Measurements from ENCODE around the gene ATP13A4.

ATP13A4 gene

DNA sequence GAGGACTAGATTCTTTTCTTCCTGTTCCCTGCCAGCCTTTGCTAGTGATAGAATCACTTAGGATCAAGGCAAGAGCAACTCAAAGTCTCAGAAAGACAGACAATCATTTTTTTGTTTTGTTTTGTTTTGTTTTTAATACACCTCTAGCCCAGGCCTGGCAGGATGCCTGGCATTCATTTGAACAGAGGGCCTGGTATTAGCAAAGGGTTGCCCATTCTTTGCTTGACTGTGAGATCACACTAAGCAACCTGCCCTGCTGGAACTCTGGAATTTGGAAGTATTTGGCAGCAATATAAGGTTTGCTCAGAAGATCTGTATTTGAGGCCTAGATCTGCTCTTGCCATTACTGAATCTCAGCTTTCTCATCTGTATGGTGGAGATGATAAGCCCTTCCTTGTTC lies 154.4 kb downstream of the ATP13A4 start:
- no peak overlapping the region for H3K4me3 ChIP-seq (ENCODE audit: low read depth, low read length)

DNA sequence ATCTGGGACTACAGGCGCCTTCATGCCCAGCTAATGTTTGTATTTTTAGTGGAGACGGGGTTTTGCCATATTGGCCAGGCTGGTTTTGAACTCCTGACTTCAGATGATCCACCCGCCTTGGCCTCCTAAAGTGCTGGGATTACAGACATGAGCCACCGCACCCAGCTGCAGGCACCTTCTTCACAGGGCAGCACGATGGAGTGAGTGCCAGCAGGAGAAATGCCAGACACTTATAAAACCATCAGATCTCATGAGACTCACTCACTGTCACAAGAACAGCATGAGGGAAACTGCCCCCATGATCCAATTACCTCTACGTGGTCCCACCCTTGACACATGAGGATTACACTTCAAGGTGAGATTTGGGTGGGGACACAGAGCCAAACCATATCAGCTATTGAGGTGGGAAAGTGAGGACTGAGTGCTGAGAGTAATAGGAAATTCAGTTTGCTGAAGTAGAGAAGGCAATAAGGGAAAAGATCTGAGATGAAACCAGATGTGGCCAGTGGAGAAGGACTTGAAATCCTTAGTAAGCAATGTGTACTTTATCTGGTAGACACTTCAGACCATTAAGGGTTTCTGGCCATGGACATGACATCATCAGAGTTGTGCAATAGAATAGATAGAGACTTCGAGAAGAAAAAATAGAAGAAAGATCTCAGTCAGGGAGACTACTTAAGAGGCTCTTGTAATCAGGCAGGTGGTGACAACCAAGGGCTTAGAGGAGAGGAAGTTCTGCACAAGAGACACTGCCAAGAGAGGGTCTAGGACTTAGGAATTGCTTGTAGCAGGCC lies 158.0 kb downstream of the ATP13A4 start:
- H3K4me3 ChIP-seq (ENCODE audit: low read depth, low read length), result no peak overlapping the region

DNA sequence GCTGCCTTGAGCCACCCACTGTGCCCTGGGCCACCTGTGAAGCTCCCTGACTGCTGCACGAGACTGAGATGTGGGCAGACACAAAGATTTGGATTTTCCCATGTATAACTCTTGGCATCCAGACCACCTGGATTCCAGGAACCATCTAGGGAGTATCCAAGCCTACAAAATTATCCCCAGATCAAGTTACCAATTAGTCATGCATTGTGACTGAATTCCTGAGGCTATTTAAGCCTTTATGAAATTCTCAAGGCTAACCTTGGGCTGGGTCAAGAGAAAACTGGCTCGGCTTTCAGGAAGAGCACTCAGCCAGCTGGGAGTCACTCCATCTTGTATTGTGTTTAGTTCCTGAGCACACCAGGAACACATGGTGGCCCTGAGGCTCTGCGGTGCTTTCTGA lies 162.8 kb downstream of the ATP13A4 start:
- H3K4me3 ChIP-seq (ENCODE audit: low read depth, low read length), result no peak overlapping the region

DNA sequence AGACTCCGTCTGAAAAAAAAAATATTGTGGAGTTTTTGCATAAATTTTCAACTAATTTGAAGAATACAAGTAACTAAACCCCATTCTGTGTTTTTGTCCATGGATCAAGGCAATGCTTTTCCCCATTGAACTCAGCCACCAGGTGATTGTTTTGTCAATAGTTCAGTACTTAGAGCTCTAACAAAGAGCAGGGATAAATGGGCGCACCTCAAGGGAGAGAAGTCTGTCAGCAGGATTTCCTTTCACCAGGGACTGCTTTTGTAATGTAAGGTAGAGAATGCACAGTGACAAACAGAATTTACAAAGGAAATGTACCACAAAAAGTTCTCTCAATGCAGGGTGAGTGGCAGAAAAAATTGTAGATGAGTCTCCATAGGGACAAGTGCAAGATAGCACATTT lies 165.4 kb downstream of the ATP13A4 start:
- no peak overlapping the region for H3K4me3 ChIP-seq (ENCODE audit: low read depth, low read length)

DNA sequence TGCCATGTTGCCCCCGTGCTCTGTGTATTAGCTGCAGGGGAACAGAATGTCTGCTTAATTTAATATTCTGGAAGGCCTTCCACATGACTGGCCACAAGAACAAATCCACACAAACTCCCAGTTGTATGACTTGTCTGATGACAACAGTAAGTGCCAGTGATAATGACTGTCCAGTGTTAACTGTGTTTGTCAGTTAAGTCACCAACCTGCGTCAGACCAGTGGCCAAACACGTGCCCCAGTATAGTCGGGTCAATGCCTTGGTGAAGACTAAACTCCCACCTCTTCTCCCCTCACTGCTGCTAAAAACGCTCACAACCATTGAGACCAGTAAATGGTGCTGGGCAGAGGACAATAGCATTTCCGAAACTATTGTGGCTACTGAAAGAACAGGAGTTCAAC lies 166.3 kb downstream of the ATP13A4 start:
- H3K4me3 ChIP-seq (ENCODE audit: low read depth, low read length), result no peak overlapping the region

DNA sequence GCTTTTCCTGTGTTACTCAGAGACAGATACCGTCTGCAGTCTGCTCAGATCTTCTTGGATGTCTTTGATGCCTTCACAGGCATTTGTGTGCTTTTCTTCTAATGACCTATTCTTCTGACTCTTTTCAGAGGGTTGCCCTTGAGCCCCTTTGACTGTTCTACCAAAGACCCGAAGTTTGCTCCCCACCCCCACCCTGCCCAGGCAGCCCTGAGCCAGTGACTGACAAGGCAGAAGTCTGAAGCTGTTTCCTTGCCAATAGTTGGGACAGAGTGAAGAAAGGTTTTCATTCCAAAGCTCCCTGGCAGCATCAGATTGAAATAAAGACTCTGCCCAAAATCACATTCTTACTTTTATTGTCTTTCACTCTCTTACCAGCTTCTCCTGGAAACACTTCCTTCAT lies 167.1 kb downstream of the ATP13A4 start:
- no peak overlapping the region for H3K4me3 ChIP-seq (ENCODE audit: low read depth, low read length)

DNA sequence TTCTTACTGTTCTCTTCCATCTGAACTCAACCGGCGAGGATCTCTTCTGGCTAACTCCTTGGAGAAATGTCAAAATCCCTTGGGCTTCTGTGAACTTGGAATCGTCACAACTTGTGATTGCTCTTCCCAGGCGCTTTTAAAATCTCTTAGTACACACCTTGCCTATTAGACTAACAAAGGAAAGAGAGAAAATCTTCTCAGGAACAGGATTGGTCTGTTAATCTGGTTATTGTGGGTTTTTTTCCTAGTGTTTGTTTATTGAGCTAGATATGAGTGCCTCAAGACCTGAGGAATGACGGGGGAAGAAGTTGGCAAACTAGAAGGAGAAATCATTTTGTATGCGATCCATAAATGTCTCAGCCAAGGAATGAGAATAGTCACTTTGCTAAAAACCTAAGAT lies 176.0 kb downstream of the ATP13A4 start, which contains the start of gene ATP13A5:
ATP13A5 (minus strand) TSS at position 48 of the 400 bp plus-strand sequence; CDS start at position 20, 28 bp downstream.
- H3K4me3 ChIP-seq (ENCODE audit: low read depth, low read length), result no peak within 1 kb of the TSS

DNA sequence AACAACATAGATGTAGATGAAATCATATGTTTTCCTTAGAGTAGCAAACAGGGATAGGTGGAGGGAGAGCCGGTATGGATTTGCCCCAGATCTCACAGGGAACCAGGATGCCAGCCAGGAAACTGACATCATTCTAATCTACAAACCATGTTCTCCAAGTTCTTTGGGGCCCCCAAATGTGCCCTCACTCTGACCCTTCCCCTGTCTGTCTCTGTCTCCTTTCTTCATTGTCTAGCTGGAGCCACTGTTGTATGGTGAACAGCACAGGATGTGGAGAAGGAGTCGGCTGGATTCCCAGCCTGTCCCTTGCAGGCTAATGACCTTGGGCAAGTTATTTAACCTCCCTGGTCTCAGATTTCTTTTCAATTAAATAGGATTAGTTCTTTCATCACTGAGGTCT lies 177.1 kb downstream of the ATP13A4 start:
- H3K4me3 ChIP-seq (ENCODE audit: low read depth, low read length), result no peak overlapping the region

DNA sequence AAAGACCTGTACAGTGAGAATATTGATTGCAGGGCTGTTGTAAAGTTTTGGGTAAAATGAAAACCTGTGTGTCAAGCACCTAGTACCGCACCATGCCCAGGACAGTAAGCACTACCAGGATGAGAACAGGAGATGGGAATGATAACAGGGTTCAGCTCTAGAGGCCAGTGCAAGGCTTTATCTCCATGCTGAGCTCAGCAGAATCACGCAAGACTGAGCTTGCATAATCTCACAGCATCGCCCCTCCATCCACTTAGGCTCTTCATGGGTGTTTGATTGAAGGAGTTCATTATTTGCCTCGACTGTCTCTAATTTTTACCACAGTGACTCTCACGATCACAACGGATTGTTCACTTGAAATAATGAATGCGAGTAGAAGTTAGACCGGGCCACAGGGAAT lies 179.1 kb downstream of the ATP13A4 start:
- H3K4me3 ChIP-seq (ENCODE audit: low read depth, low read length), result no peak overlapping the region

DNA sequence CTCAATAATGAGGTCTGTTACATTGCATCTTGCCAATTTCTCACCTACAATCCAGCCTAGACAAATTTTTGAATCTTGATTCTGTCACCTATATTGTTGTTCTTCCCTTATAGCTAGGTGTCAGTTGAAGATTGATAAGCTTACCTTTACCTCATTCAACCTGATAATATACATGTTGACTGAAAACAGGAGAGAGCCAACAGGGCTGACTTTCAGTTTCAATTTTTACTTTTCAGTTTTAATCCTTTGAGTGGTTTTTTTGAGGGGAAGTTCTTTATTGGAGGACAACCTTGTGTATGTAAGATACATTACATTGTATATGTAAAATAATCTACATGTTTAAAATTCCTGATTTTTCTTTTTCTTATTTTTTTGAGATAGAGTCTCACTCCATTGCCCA lies 181.9 kb downstream of the ATP13A4 start:
- H3K4me3 ChIP-seq (ENCODE audit: low read depth, low read length), result no peak overlapping the region

DNA sequence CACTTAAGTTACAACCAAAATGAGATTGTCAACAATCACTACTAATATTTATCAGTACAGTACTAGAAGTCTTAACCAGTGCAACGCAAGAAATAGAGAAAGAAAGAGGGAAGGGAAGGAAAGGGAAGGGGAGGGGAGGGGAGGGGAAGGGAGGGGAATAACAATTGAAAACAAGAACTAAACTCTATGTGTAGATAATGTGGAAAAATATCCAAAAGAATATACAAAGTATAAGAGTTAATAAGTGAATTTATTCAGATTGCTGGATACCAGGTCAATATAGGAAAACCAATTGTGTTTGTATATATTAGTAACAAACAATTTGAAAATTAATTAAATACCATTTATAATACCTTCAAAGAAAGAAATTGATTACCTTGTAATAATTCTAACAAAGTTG lies 186.8 kb downstream of the ATP13A4 start:
- no peak overlapping the region for H3K4me3 ChIP-seq (ENCODE audit: low read depth, low read length)

DNA sequence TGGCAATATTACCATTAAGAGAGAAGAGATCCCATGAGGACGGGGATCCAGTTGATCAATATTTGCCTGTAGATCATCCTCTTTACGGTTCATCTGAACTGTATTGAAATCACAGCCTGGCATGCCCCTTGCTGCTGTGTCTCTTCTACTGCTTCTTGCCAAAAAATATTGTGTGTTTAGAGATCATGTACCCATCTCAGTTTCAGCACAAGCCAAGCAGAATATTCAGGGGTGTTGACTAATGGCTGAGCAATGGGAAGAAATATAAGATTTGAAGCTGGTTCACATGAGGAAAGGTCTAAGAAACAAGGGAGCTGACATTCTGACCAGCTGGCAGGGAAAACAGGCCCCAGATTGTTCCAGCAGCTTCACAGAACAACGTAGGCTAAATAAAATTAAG lies 197.4 kb downstream of the ATP13A4 start:
- no peak overlapping the region for H3K4me3 ChIP-seq (ENCODE audit: low read depth, low read length)

DNA sequence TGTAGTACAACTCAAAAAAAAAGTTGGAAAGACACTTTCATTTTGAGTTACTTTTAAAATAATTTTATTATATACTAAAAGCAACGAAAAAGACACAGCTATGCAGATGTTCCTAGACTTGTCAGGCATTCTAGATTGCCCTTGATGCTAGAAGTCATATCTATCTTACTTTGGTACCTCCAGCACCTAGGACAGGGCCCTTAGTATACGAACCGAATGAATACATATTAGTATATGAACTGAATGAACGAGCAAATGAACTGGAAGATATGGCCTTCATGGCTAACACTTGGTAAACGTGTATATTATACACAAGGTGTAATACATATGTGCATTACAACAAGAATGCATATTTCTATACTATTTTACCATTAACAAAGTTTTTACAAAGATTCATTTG lies 200.3 kb downstream of the ATP13A4 start:
- H3K4me3 ChIP-seq (ENCODE audit: low read depth, low read length), result no peak overlapping the region

Measured in iPS-11a (cell line).